H1 (cell line): ENCODE results near the gene IFT122. TPM values are rescaled to one million over a fixed set of nuclear protein-coding genes. Genes with fewer than 3 reads are reported as not detected.

Source experiments
- CTCF ChIA-PET: fragments of 300-600 bp; sonication (Branson Sonifier 250); formaldehyde crosslinking; loops from one replicate; lab custom pipeline; 2021; ENCODE audit not compliant: partially characterized antibody; lab: Charles Lee
- POLR2A ChIA-PET: fragments of 300-600 bp; sonication (Branson Sonifier 250); formaldehyde crosslinking; loops from one replicate; lab custom pipeline; 2021; ENCODE audit warnings: inconsistent platforms; ENCODE audit not compliant: partially characterized antibody; lab: Charles Lee
- DNase-seq, 2 experiments: peaks; one replicate each; pipeline versions ENCODE4 v3.0.0 to v3.0.0-alpha.2; 2010 to 2022; ENCODE audit warnings: low spot score in 2 of 2, low read depth in 1 of 2, mixed read lengths in 1 of 2
- FAIRE-seq: peaks from 2 replicates; lab custom pipeline; 2011; peaks lifted over from hg19 to GRCh38; lab: Jason Lieb, UNC
- H2AFZ ChIP-seq: 2 replicates; pipeline ENCODE4 v1.8.1; 2012; ENCODE audit warnings: low read length, inconsistent platforms
- H2AK5ac ChIP-seq: 2 replicates; pipeline ENCODE4 v1.6.1; 2013; ENCODE audit warnings: low read depth, low read length
- H2BK120ac ChIP-seq: replicated peaks from 2 replicates; pipeline ENCODE3; 2013; ENCODE audit warnings: low read depth, low read length, inconsistent platforms
- H2BK12ac ChIP-seq: 2 replicates; pipeline ENCODE4 v1.6.1; 2013; ENCODE audit warnings: low read depth, low read length
- H2BK15ac ChIP-seq: 2 replicates; pipeline ENCODE4 v1.6.1; 2013; ENCODE audit warnings: low read length
- H2BK20ac ChIP-seq: 2 replicates; pipeline ENCODE4 v1.6.1; 2013; ENCODE audit warnings: low read length
- H2BK5ac ChIP-seq: 2 replicates; pipeline ENCODE4 v1.6.1; 2013; ENCODE audit warnings: low read depth, low read length
- H3K14ac ChIP-seq: 2 replicates; pipeline ENCODE4 v1.6.1; 2013; ENCODE audit warnings: inconsistent platforms; ENCODE audit not compliant: insufficient read length
- H3K18ac ChIP-seq: 2 replicates; pipeline ENCODE4 v1.6.1; 2013; ENCODE audit warnings: low read length; ENCODE audit errors: extremely low read depth
- H3K23ac ChIP-seq: 2 replicates; pipeline ENCODE4 v1.6.1; 2013; ENCODE audit warnings: inconsistent platforms; ENCODE audit not compliant: insufficient read length
- H3K23me2 ChIP-seq: 2 replicates; pipeline ENCODE4 v1.6.1; 2013; ENCODE audit warnings: low read depth, low read length
- H3K27ac ChIP-seq: 2 replicates; pipeline ENCODE4 v1.6.1; 2011; ENCODE audit warnings: low read depth, low read length, inconsistent platforms
- H3K27me3 ChIP-seq, 4 experiments: replicated peaks in 1 of 4; 1 replicate in 1 of 4; 2 replicates in 3 of 4; pipeline versions ENCODE4 v1.6.1 to v1.8.1; 2011 to 2013; ENCODE audit warnings: low read length in 3 of 4, mild to moderate bottlenecking in 3 of 4, inconsistent platforms in 2 of 4, mixed read lengths in 2 of 4, moderate library complexity in 1 of 4; ENCODE audit not compliant: control insufficient read depth in 3 of 4, insufficient read depth in 3 of 4; ENCODE audit errors: extremely low read depth in 1 of 4
- H3K36me3 ChIP-seq, 4 experiments: 2 replicates each; pipeline versions ENCODE4 v1.6.1 to v1.8.1; 2011 to 2013; ENCODE audit warnings: mild to moderate bottlenecking in 4 of 4, low read length in 3 of 4, moderate library complexity in 2 of 4, control low read depth in 1 of 4, inconsistent platforms in 1 of 4; ENCODE audit not compliant: insufficient read depth in 4 of 4, control insufficient read depth in 2 of 4
- H3K4ac ChIP-seq: replicated peaks from 2 replicates; pipeline ENCODE3; 2013; ENCODE audit warnings: low read length, low read depth, mixed read lengths, inconsistent platforms; ENCODE audit not compliant: insufficient read length
- H3K4me1 ChIP-seq, 4 experiments: replicated peaks in 1 of 4; 1 replicate in 1 of 4; 2 replicates in 3 of 4; pipeline versions ENCODE4 v1.6.1 to v1.8.1; 2011 to 2013; ENCODE audit warnings: low read length in 3 of 4, inconsistent platforms in 2 of 4, mixed read lengths in 1 of 4; ENCODE audit not compliant: insufficient read depth in 4 of 4, control insufficient read depth in 3 of 4
- H3K4me2 ChIP-seq, 2 experiments: 2 replicates each; pipeline versions ENCODE4 v1.6.1 to v1.8.1; 2011 to 2013; ENCODE audit warnings: low read depth in 2 of 2, low read length in 2 of 2, control low read depth in 1 of 2, inconsistent platforms in 1 of 2, mild to moderate bottlenecking in 1 of 2; ENCODE audit not compliant: insufficient read depth in 1 of 2
- H3K4me3 ChIP-seq, 4 experiments: fragments of 200-600, 300-600 bp in 1 of 4; sonication (generic), shearing (Covaris generic), sonication (Bioruptor Twin) in 1 of 4; 2 replicates each; pipeline versions ENCODE4 v1.5.1 to v1.8.1; 2011 to 2016; ENCODE audit warnings: low read length in 4 of 4, low read depth in 3 of 4, control low read depth in 2 of 4, inconsistent platforms in 2 of 4, mild to moderate bottlenecking in 2 of 4, mixed read lengths in 1 of 4, moderate library complexity in 1 of 4; ENCODE audit not compliant: insufficient read depth in 2 of 4; ENCODE audit errors: extremely low read depth in 1 of 4
- H3K56ac ChIP-seq: replicated peaks from 2 replicates; pipeline ENCODE3; 2013; ENCODE audit warnings: low read depth, mild to moderate bottlenecking, mixed read lengths, low read length, inconsistent platforms; ENCODE audit not compliant: insufficient read length
- H3K79me1 ChIP-seq: 2 replicates; pipeline ENCODE4 v1.6.1; 2013; ENCODE audit warnings: low read depth, low read length, control low read depth
- H3K79me2 ChIP-seq, 2 experiments: 2 replicates each; pipeline versions ENCODE4 v1.6.1 to v1.8.1; 2012 to 2013; ENCODE audit warnings: low read length in 2 of 2, mild to moderate bottlenecking in 2 of 2, inconsistent platforms in 1 of 2; ENCODE audit not compliant: insufficient read depth in 2 of 2, control insufficient read depth in 1 of 2
- H3K9ac ChIP-seq, 4 experiments: replicated peaks in 1 of 4; 1 replicate in 1 of 4; 2 replicates in 3 of 4; pipeline versions ENCODE4 v1.6.1 to v1.8.1; 2011 to 2013; ENCODE audit warnings: low read depth in 3 of 4, low read length in 3 of 4, control low read depth in 2 of 4, mild to moderate bottlenecking in 2 of 4, moderate library complexity in 2 of 4, inconsistent platforms in 1 of 4; ENCODE audit errors: extremely low read depth in 1 of 4
- H3K9me3 ChIP-seq, 2 experiments: 2 replicates each; pipeline versions ENCODE4 v1.6.1 to v1.8.1; 2012 to 2013; ENCODE audit warnings: mild to moderate bottlenecking in 2 of 2, moderate library complexity in 2 of 2, control low read depth in 1 of 2, inconsistent platforms in 1 of 2, low read depth in 1 of 2, low read length in 1 of 2, mixed read lengths in 1 of 2; ENCODE audit not compliant: insufficient read depth in 2 of 2
- H4K20me1 ChIP-seq, 2 experiments: replicated peaks in 1 of 2; 2 replicates each; pipeline versions ENCODE3 to v1.8.1; 2011 to 2013; ENCODE audit warnings: inconsistent platforms in 2 of 2, low read length in 2 of 2, mild to moderate bottlenecking in 1 of 2; ENCODE audit not compliant: insufficient read depth in 2 of 2, control insufficient read depth in 1 of 2
- H4K5ac ChIP-seq: 2 replicates; pipeline ENCODE4 v1.6.1; 2013; ENCODE audit warnings: low read length, low read depth, mixed read lengths, inconsistent platforms; ENCODE audit not compliant: insufficient read length
- H4K8ac ChIP-seq: 2 replicates; pipeline ENCODE4 v1.8.0; 2013; ENCODE audit warnings: mild to moderate bottlenecking, moderate library complexity, low read length, inconsistent platforms; ENCODE audit not compliant: insufficient read depth; ENCODE audit errors: extremely low read depth
- H4K91ac ChIP-seq: replicated peaks from 2 replicates; pipeline ENCODE3; 2013; ENCODE audit warnings: low read length, mixed read lengths, inconsistent platforms; ENCODE audit not compliant: insufficient read length
- E2F6 ChIP-seq: IDR thresholded peaks from 2 replicates; pipeline ENCODE4 v1.6.1; 2012; ENCODE audit warnings: inconsistent platforms
- JUN ChIP-seq: IDR thresholded peaks from 2 replicates; pipeline ENCODE4 v1.6.1; 2011; ENCODE audit warnings: low read depth, mild to moderate bottlenecking, improper control_type of control experiment, low read length
- MAX ChIP-seq: IDR thresholded peaks from 2 replicates; pipeline ENCODE4 v1.6.1; 2012; ENCODE audit warnings: inconsistent platforms
- RXRA ChIP-seq: IDR thresholded peaks from 2 replicates; pipeline ENCODE4 v1.6.1; 2011; ENCODE audit warnings: low read depth, mild to moderate bottlenecking, low read length, moderate library complexity; ENCODE audit not compliant: insufficient read depth
- SAP30 ChIP-seq: fragments of 300-600 bp; sonication (generic); IDR thresholded peaks from 2 replicates; pipeline ENCODE4 v1.7.1; 2012; ENCODE audit warnings: low read length, moderate library complexity, mild to moderate bottlenecking, inconsistent platforms; ENCODE audit not compliant: insufficient read depth, insufficient replicate concordance
- SIRT6 ChIP-seq: IDR thresholded peaks from one replicate; pipeline ENCODE4 v1.7.1; 2012; ENCODE audit warnings: low read length, inconsistent platforms
- USF2 ChIP-seq: IDR thresholded peaks from 2 replicates; pipeline ENCODE4 v1.6.1; 2011; ENCODE audit warnings: low read length, improper control_type of control experiment
- WGBS, 2 experiments: shearing (Covaris generic) in 1 of 2; methylation state at CpG; one replicate each; pipeline versions ENCODE4 v1.1.6 to v1.1.7; 2013 to 2015; ENCODE audit warnings: low lambda C conversion rate in 2 of 2, mixed read lengths in 2 of 2, inconsistent platforms in 1 of 2, low coverage in 1 of 2, missing lambda C conversion rate in 1 of 2; ENCODE audit not compliant: insufficient replicate concordance in 2 of 2, insufficient coverage in 1 of 2, insufficient read length in 1 of 2; ENCODE audit errors: extremely low coverage in 1 of 2, missing lambda C conversion rate in 1 of 2; 5-methylcytosine and 5-hydroxymethylcytosine counted together
- polyA plus RNA-seq, 7 experiments: library from polyadenylated mRNA; depleted of rRNA in 3 of 7; stranded (reverse) in 5 of 7; unstranded in 2 of 7; fragments of >200 nt in 5 of 7; fragments of 200-250 nt in 2 of 7; gene quantifications; 1 replicate in 5 of 7; 2 replicates in 1 of 7; 4 replicates in 1 of 7; pipeline versions ENCODE4 v1.2.1 to v1.2.3, GENCODE V29; 2011 to 2013; ENCODE audit warnings: missing spikeins in 2 of 7, mixed read lengths in 2 of 7
- total RNA-seq: library from RNA; stranded (reverse); fragmentation: NEBNext Ultra II Directional; extraction: Animal tissue kit (Norgen Biotek cat#: 25700); gene quantifications from 2 replicates; pipeline ENCODE4 v1.2.1, GENCODE V29; 2021

IFT122 gene
- total and polyA plus RNA-seq, 2 of the 8 experiments (the other 6 are each of a cell fraction or from before 2014, with no cell fraction given), result 23.7 to 25.1 TPM

DNA sequence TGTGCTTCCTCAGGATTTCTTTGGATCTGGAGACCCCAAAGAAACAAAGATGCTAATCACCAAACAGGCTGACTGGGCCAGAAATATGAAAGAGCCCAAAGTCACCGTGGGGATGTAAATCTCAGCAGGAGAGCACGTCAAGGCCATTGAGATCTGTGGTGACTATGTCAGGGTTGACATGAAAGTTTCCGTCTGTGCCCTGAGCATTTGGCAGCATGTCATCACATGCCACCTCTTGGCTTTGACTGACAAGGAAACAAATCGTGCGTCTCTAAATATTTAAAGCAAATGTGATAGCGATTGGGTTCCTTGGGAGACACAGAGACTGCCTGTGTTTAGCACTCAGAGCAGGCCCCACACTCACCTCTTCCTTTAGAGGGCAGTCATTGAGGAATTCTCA is 46.8 kb upstream of the IFT122 start:
- Histone ChIP-seq H4K20me1 (peaks cover 4 to 18% of the 10 kb centered on the region in 2 experiments), H3K9ac (no peak overlapping the region), H2BK120ac (no peak overlapping the region), H2AK5ac (no peak overlapping the region), H3K23ac (no peak overlapping the region), H3K4me2 (no peak overlapping the region), H3K14ac (no peak overlapping the region), H4K5ac (no peak overlapping the region), H2BK5ac (no peak overlapping the region), H3K4me1 (peaks cover 0 to 3% (median 0%) of the 10 kb centered on the region in 4 experiments; a peak in 3 of 7 replicates), H3K27me3 (no peaks in the 10 kb centered on the region), H2BK12ac (no peak overlapping the region), H4K91ac (no peak overlapping the region), H2BK15ac (no peak overlapping the region), H2BK20ac (no peak overlapping the region), H3K79me1 (peaks cover 4% of the 10 kb centered on the region), H3K27ac (no peak overlapping the region), H3K79me2 (peaks cover 11 to 37% of the 10 kb centered on the region in 2 experiments), H3K4me3 (no peak overlapping the region), H3K23me2 (peaks cover 5% of the 10 kb centered on the region; the same call in 1 of the 2 replicates), H3K9me3 (no peaks in the 10 kb centered on the region), H4K8ac (no peak overlapping the region), H3K36me3 (peaks cover 7 to 34% (median 19%) of the 10 kb centered on the region in 4 experiments; a peak in 6 of 8 replicates), H2AFZ (no peak overlapping the region), H3K4ac (no peak overlapping the region), H3K56ac (no peak overlapping the region), H3K18ac (no peak overlapping the region)
- POLR2A ChIA-PET, result no interaction called here
- DNase-seq, result no peak
- FAIRE-seq, result no peak
- CTCF ChIA-PET, result no interaction called here
- WGBS, 2 experiments, result 82% methylated on average over 6 of the region's 6 CpGs; no CpG with 5 or more reads in 1 of the 2 experiments
- TF ChIP-seq SIRT6 (no peak), RXRA (no peak), E2F6 (no peak), MAX (no peak), USF2 (no peak), JUN (no peak), SAP30 (no peak)
